SK-N-SH (cell line): ENCODE data around the gene BRINP1.

Source experiments
- CTCF ChIP-seq: fragments of 200-600 bp; sonication (generic); IDR thresholded peaks from 2 replicates; pipeline ENCODE4 v1.6.1; 2017; ENCODE audit warnings: antibody characterized with exemption, mild to moderate bottlenecking, moderate library complexity
- EP300 ChIP-seq, 2 experiments: IDR thresholded peaks; 2 replicates each; pipeline versions ENCODE4 v1.4.0 to v1.6.1; 2012; ENCODE audit warnings: borderline replicate concordance in 1 of 2, low read depth in 1 of 2, low read length in 1 of 2
- RCOR1 ChIP-seq: fragments of 150-350 bp; IDR thresholded peaks from 2 replicates; pipeline ENCODE4 v1.6.1; 2017; ENCODE audit warnings: antibody characterized with exemption, low read length
- TCF12 ChIP-seq: IDR thresholded peaks from 2 replicates; pipeline ENCODE4 v1.4.0; 2012

- TF ChIP-seq EP300 (IDR thresholded peaks at IDR 0.05; ENCODE audit: borderline replicate concordance in 1 of 2, low read depth in 1 of 2, low read length in 1 of 2) (no peak), TCF12 (no peak), CTCF (no peak), RCOR1 (no peak)
Observed at GRCh38 chr9:119234636-119235035, 134.6 kb downstream of the BRINP1 start.
